Central memory CD8-positive, alpha-beta T cell (primary cell): ENCODE results near the gene NFATC1.
"Not testable (repeated sequence)": the region's sequence is repeated elsewhere in the genome, so short reads cannot be mapped to it uniquely, and the experiment has no call there.

Experiments used
- ATAC-seq: fragments of 150-1000 bp; cut with Tn5 transposase; replicated peaks from 2 replicates; pipeline ENCODE4 v1.10.0; 2022; ENCODE audit warnings: mild to moderate bottlenecking, moderate FRiP score, moderate number of reproducible peaks; ENCODE audit not compliant: poor library complexity, severe bottlenecking; ENCODE audit errors: extremely low read depth
- DNase-seq, 2 donors: peaks; one replicate each; pipeline ENCODE4 v3.0.0; 2021; ENCODE audit warnings: low spot score in 2 of 2
- H3K27ac Mint-ChIP-seq: one replicate; pipeline ENCODE4 v1.8.0; 2022; ENCODE audit warnings: low read depth, mild to moderate bottlenecking, moderate library complexity, mixed read lengths
- H3K27me3 Mint-ChIP-seq: one replicate; pipeline ENCODE4 v1.8.0; 2022; ENCODE audit warnings: mixed read lengths
- H3K36me3 Mint-ChIP-seq: one replicate; pipeline ENCODE4 v1.8.0; 2022; ENCODE audit warnings: mild to moderate bottlenecking, moderate library complexity, mixed read lengths; ENCODE audit not compliant: insufficient read depth
- H3K4me1 Mint-ChIP-seq: one replicate; pipeline ENCODE4 v1.8.0; 2022; ENCODE audit warnings: mixed read lengths
- H3K4me3 Mint-ChIP-seq: one replicate; pipeline ENCODE4 v1.8.0; 2022; ENCODE audit warnings: mild to moderate bottlenecking, moderate library complexity, mixed read lengths
- H3K9me3 Mint-ChIP-seq: one replicate; pipeline ENCODE4 v1.8.0; 2022; ENCODE audit warnings: mixed read lengths

Gene NFATC1

GRCh38 chr18:79367480-79367879 lies 28.2 kb upstream of the NFATC1 start:
- DNase-seq (no peak), ATAC-seq (no peak)
- Mint-ChIP-seq H3K4me3 (peak overlapping the region; percentile 19), H3K9me3 (no peaks in the 10 kb centered on the region), H3K27ac (no peak overlapping the region), H3K27me3 (no peaks in the 10 kb centered on the region), H3K36me3 (peaks cover 9% of the 10 kb centered on the region), H3K4me1 (peaks cover 22% of the 10 kb centered on the region)

- ATAC-seq (no peak), DNase-seq (no peak)
- H3K4me1 Mint-ChIP-seq: peaks cover 22% of the 10 kb centered on the region
- H3K27ac Mint-ChIP-seq: no peak overlapping the region
- H3K9me3 Mint-ChIP-seq: no peaks in the 10 kb centered on the region
- no peaks in the 10 kb centered on the region for H3K27me3 Mint-ChIP-seq
- H3K36me3 Mint-ChIP-seq: peaks cover 10% of the 10 kb centered on the region
- H3K4me3 Mint-ChIP-seq: peak overlapping the region; percentile 19
Measured at GRCh38 chr18:79367989-79368388, 27.7 kb upstream of the NFATC1 start.

- Mint-ChIP-seq H3K4me1 (peaks cover 22% of the 10 kb centered on the region), H3K36me3 (peaks cover 10% of the 10 kb centered on the region), H3K27me3 (no peaks in the 10 kb centered on the region), H3K27ac (peak overlapping the region; percentile 61), H3K9me3 (no peaks in the 10 kb centered on the region), H3K4me3 (no peak overlapping the region)
- DNase-seq (no peak), ATAC-seq (no peak)
Measured at GRCh38 chr18:79368681-79369080, 27.0 kb upstream of the NFATC1 start.

- peak overlapping the region; percentile 54 for H3K27ac Mint-ChIP-seq
- no peaks in the 10 kb centered on the region for H3K9me3 Mint-ChIP-seq
- H3K4me1 Mint-ChIP-seq: peaks cover 22% of the 10 kb centered on the region
- H3K36me3 Mint-ChIP-seq: peaks cover 13% of the 10 kb centered on the region
- no peak overlapping the region for H3K4me3 Mint-ChIP-seq
- H3K27me3 Mint-ChIP-seq: no peaks in the 10 kb centered on the region
- DNase-seq (no peak), ATAC-seq (no peak)
Measured at GRCh38 chr18:79371561-79372121, 24.1 kb upstream of the NFATC1 start.

GRCh38 chr18:79372461-79372860 lies 23.3 kb upstream of the NFATC1 start:
- Mint-ChIP-seq H3K36me3 (peaks cover 11% of the 10 kb centered on the region), H3K27ac (no peak overlapping the region), H3K4me3 (no peak overlapping the region), H3K4me1 (peaks cover 21% of the 10 kb centered on the region), H3K9me3 (no peaks in the 10 kb centered on the region), H3K27me3 (no peaks in the 10 kb centered on the region)
- DNase-seq (no peak), ATAC-seq (no peak)

GRCh38 chr18:79372991-79373390 lies 22.7 kb upstream of the NFATC1 start:
- Mint-ChIP-seq H3K27me3 (no peaks in the 10 kb centered on the region), H3K4me3 (no peak overlapping the region), H3K36me3 (peaks cover 11% of the 10 kb centered on the region), H3K4me1 (peaks cover 16% of the 10 kb centered on the region), H3K9me3 (no peaks in the 10 kb centered on the region), H3K27ac (no peak overlapping the region)
- ATAC-seq (no peak), DNase-seq (no peak)

GRCh38 chr18:79373736-79374135 lies 22.0 kb upstream of the NFATC1 start:
- H3K27me3 Mint-ChIP-seq: no peaks in the 10 kb centered on the region
- no peak overlapping the region for H3K27ac Mint-ChIP-seq
- H3K4me3 Mint-ChIP-seq: no peak overlapping the region
- no peak for DNase-seq
- no peak for ATAC-seq
- no peaks in the 10 kb centered on the region for H3K9me3 Mint-ChIP-seq
- peaks cover 11% of the 10 kb centered on the region for H3K36me3 Mint-ChIP-seq
- H3K4me1 Mint-ChIP-seq: peaks cover 12% of the 10 kb centered on the region

- Mint-ChIP-seq H3K27me3 (no peaks in the 10 kb centered on the region), H3K36me3 (peaks cover 14% of the 10 kb centered on the region), H3K27ac (no peak overlapping the region)
Measured at GRCh38 chr18:79374408-79375171, 21.1 kb upstream of the NFATC1 start.

GRCh38 chr18:79375441-79376154 lies 20.1 kb upstream of the NFATC1 start:
- Mint-ChIP-seq H3K4me1 (peaks cover 13% of the 10 kb centered on the region), H3K36me3 (peaks cover 14% of the 10 kb centered on the region), H3K27ac (no peak overlapping the region), H3K27me3 (no peaks in the 10 kb centered on the region), H3K9me3 (no peaks in the 10 kb centered on the region), H3K4me3 (no peak overlapping the region)
- ATAC-seq: no peak
- no peak for DNase-seq

More at GRCh38 chr18:79374408-79375171, 21.1 kb upstream of the NFATC1 start:
- Mint-ChIP-seq H3K9me3 (no peaks in the 10 kb centered on the region), H3K4me1 (peaks cover 13% of the 10 kb centered on the region), H3K4me3 (no peak overlapping the region)
- no peak for DNase-seq
- ATAC-seq: no peak

GRCh38 chr18:79376661-79377060 lies 19.1 kb upstream of the NFATC1 start:
- Mint-ChIP-seq H3K36me3 (peaks cover 14% of the 10 kb centered on the region), H3K27ac (peak overlapping the region; percentile 19)
- not testable (repeated sequence) for ATAC-seq, H3K4me1 Mint-ChIP-seq, DNase-seq, H3K27me3 Mint-ChIP-seq, H3K4me3 Mint-ChIP-seq, H3K9me3 Mint-ChIP-seq

- peaks cover 6% of the 10 kb centered on the region for H3K4me1 Mint-ChIP-seq
- H3K36me3 Mint-ChIP-seq: peaks cover 14% of the 10 kb centered on the region
- peak overlapping the region; percentile 19 for H3K27ac Mint-ChIP-seq
Measured at GRCh38 chr18:79377187-79377891, 18.4 kb upstream of the NFATC1 start.

GRCh38 chr18:79378536-79379250 lies 17.0 kb upstream of the NFATC1 start:
- Mint-ChIP-seq H3K36me3 (peaks cover 13% of the 10 kb centered on the region), H3K9me3 (no peaks in the 10 kb centered on the region), H3K4me3 (no peak overlapping the region), H3K27me3 (no peaks in the 10 kb centered on the region), H3K27ac (peak overlapping the region; percentile 53), H3K4me1 (peaks cover 6% of the 10 kb centered on the region)
- ATAC-seq: peak; percentile 82
- peak; percentile 72 to 75 for DNase-seq

More at GRCh38 chr18:79377187-79377891, 18.4 kb upstream of the NFATC1 start:
- DNase-seq: no peak
- no peak overlapping the region for H3K4me3 Mint-ChIP-seq
- ATAC-seq: no peak
- H3K27me3 Mint-ChIP-seq: no peaks in the 10 kb centered on the region
- H3K9me3 Mint-ChIP-seq: no peaks in the 10 kb centered on the region
